Measurements from ENCODE around the gene NMNAT2.
"Not testable (repeated sequence)": the region's sequence is repeated elsewhere in the genome, so short reads cannot be mapped to it uniquely, and the experiment has no call there.

The NMNAT2 gene

DNA sequence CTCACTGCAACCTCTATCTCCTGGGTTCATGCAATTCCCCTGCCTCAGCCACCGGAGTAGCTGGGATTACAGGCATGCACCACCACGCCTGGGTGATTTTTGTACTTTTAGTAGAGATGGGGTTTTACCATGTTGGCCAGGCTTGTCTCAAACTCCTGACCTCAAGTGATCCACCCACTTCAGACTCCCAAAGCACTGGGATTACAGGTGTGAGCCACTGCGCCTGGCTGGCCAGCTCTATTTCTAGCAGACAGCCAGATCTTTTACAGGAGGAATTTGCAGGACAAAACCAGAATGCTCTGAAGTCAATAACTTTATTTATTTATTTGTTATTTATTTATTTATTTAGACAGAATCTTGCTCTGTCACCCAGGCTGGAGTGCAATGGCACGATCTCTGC is 144.2 kb downstream of the NMNAT2 start:
- FAIRE-seq; DNase-seq (ENCODE audit: insufficient read length, low spot score): not testable (repeated sequence)

GRCh38 chr1:183273300-183273699 is 144.9 kb downstream of the NMNAT2 start:
- DNase-seq (ENCODE audit: insufficient read length, low spot score): no peak
- FAIRE-seq: no peak

GRCh38 chr1:183272390-183272848 is 145.8 kb downstream of the NMNAT2 start:
- DNase-seq (ENCODE audit: insufficient read length, low spot score): peak; percentile 66
- no peak for FAIRE-seq

DNA sequence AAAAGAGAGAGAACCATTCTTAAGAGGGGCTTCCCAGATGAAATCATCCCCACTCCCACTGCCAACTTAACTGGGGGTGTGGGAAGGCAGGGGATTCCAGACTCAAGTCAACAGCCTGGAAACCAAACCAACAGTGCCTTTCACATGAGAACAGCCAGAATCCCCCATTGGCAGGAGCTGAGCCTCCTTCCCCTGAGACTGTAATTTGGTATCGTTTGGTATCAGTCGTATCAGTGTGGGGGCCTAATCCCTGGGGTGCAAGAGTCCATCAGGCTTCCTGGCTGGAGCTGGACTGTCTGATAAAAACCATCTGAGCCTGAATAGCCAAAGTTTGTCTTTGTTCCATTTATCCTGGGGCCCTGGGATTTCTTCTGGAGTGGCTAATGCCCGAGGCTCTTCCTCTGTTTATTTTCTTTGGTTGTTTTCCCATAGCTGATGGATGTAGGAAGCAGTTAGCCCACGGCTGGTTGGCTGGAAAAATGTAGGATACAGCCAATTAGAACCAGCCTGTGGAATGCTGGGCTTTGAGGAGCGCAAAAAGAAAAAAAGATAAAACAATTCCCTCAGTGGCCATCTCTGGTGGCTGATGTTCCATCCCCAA is 147.5 kb downstream of the NMNAT2 start:
- DNase-seq (ENCODE audit: insufficient read length, low spot score) (peak; percentile 67), FAIRE-seq (no peak)

- no peak for FAIRE-seq
- no peak for DNase-seq (ENCODE audit: insufficient read length, low spot score)
Measured at GRCh38 chr1:183267646-183268431, 150.3 kb downstream of the NMNAT2 start.

GRCh38 chr1:183263886-183264602 is 154.1 kb downstream of the NMNAT2 start:
- DNase-seq (ENCODE audit: insufficient read length, low spot score) (no peak), FAIRE-seq (no peak)

DNA sequence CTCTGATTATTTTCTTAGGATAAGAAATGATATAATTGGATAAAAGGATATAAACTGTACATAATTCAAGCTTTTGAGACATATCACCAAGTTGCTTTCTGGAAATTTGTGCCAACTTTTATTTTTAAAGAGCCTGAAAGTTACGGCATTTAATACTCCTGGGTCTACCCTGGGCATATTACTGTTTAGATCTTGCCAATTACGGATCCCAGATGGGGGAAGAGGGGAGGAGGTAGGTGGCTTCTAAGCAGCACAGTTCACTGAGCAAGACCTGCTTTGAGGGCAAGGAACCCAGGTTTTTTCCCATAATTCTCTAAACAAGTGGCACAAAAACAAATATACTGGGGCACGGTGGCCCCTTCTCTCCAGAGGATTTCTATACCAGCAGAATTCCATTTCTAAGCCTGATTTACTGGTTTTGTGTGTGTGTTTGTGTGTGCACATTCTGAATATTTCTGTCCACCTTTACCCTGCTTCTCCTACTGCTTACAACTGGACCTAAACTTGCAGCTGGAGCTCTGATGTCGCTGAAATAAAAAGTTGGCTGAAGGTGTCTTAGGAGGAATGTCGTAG is 155.5 kb downstream of the NMNAT2 start:
- DNase-seq (ENCODE audit: insufficient read length, low spot score) (no peak), FAIRE-seq (no peak)

GRCh38 chr1:183259924-183260323 is 158.3 kb downstream of the NMNAT2 start:
- no peak for DNase-seq (ENCODE audit: insufficient read length, low spot score)
- no peak for FAIRE-seq

DNA sequence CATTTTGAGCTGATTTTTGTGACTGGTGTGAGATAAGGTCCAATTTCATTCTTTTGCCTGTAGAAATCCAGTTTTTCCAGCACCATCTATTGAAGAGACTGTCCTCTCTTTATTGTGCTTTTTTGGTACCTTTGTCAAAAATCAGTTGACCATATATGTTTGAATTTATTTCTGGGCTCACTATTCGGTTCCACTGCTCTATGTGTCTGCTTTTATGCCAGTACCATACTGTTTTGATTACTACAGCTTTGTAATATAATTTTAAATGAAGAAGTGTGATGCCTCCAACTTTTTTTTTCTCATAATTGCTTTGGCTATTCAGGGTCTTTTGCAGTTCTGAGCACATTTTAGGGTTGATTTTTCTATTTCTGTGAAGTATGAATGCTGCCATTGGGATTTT is 163.1 kb downstream of the NMNAT2 start:
- DNase-seq (ENCODE audit: insufficient read length, low spot score) (no peak), FAIRE-seq (no peak)

DNA sequence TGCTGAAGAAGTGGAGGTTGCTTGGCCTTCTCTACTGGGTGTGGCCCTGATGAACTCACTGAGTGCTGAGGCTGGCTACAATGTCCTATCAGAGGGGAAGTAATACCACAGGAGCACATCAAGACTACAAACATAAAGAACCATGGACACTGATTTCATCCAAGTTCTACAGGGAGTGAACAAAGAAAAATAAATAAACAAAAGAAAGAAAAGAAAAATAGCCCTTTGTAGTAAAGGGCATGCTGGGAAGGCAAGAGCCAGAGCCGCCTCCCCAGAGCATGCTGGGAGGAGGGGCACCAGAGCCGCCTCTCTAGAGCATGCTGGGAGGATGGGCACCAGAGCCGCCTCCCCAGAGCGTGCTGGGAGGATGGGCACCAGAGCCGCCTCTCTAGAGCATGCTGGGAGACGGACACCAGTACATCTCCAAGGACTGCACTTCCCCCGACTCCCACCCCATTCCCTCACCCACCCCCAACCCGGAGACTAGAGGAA is 166.2 kb downstream of the NMNAT2 start:
- DNase-seq (ENCODE audit: insufficient read length, low spot score) (no peak), FAIRE-seq (no peak)

DNA sequence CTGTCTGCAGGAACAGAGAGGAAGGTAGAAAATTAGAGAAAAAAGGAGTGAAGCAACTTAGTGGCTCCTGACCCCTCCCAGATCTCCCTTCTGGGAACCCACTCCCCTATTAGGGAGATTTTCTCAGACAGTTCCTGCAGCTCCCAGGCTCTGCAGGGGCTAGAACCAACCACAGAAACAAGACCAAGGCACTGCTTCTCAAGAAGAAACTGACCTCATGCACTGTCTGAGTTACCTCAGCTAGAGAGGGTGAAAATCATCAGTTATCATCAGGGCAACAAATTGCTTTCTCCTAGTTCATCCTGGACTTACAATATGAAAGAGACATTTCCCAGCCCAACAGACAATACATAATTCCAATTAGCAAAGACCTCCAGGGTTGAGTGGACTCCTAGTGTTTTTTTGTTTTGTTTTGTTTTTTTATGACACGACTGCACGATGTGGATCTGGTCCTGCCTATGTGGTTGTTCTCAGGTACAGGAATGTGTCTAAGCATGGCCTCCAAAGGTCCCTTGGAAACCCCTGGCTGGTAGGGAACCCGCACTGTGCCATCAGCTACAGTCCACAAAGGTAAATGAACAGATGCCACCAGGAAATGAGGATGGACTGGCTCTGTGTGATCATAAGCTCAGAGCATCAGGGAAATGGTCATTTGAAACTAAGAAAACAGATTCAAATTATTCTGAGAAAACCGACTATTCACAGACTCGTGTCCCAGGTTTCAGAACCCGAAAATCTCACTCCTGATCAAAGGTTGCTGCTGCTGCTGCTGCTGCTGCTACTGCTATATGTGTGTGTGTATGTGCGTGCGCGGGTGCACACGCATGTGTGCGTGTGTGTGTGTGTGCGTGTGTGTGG is 166.8 kb downstream of the NMNAT2 start:
- no peak for FAIRE-seq
- no peak for DNase-seq (ENCODE audit: insufficient read length, low spot score)

GRCh38 chr1:183249941-183250452 is 168.2 kb downstream of the NMNAT2 start:
- FAIRE-seq: no peak

DNA sequence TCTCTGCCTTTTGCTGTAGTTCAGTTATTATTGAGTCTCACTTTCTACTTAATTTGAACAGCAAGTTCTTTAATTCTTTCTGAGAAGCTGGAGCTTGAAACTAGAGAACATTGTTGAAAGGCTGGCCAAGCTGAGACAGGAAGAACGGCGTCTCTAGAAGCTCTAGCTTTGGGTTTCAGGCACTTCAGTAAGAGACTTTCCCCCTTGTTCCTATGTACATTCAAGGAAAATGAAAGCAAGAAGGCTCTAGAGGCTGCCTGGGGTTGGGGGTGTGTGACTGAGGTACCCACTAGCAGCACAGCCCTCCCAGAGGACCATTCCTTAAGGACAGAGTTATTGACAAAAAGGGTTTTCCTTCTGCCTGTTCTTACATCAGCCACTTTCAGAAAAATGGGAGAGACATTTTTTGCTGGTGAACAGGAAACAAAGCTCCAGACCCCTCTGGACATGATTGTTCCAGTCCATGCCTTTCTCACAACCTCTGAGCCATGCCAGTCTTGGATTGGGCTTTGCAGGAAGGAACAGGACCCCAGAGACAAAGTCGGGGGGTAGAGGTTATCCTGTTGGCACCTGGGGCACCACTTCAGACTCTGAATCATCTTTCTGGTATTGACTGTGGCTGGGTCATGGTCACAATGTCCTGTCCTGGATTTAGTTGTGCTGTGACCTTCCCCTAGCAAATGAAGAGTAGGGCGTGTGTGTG is 169.0 kb downstream of the NMNAT2 start:
- FAIRE-seq (no peak), DNase-seq (ENCODE audit: insufficient read length, low spot score) (no peak)

More at GRCh38 chr1:183249941-183250452, 168.2 kb downstream of the NMNAT2 start:
- DNase-seq (ENCODE audit: insufficient read length, low spot score): no peak

- no peak for DNase-seq (ENCODE audit: insufficient read length, low spot score)
- FAIRE-seq: no peak
Measured at GRCh38 chr1:183247931-183248330, 170.2 kb downstream of the NMNAT2 start.

DNA sequence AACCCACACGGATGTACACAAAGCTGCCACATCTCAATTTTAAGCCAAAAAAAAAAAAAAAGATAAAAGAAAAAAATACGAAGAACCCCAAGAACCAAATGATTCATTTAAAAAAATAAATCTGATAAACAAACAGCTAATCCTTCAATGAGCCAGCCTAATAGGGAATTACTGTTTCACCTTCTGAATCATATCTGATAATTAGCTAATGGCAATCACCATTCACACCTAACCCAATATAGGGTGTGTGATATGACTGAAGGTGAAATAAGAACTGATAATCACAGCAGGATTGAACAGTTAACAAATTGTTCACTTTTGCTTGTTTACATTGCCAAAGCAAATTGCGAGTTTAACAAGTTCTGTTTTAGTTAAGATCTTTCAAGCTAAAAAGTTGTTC is 170.7 kb downstream of the NMNAT2 start:
- FAIRE-seq (no peak), DNase-seq (ENCODE audit: insufficient read length, low spot score) (no peak)

GRCh38 chr1:183247066-183247465 is 171.1 kb downstream of the NMNAT2 start:
- DNase-seq (ENCODE audit: insufficient read length, low spot score): no peak
- FAIRE-seq: no peak

DNA sequence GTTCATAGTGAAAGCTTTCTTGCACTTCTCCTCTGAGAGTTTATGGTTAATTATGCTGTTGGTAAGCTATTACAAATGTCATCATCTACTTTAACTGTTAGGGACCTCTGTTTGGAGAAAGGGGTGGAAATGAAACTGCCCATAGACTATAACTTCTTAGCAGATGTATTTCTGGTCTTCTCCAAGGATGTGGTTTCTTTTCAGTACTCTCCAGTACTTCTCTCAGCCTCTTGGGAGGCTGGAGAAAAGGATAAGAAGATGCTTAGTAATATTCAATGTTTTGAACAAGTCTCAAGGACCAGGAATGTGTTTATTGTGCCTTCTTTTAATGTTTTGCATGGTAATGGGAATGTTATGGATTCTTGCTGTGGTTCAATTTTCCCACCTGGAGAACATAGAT is 171.7 kb downstream of the NMNAT2 start:
- FAIRE-seq: no peak
- DNase-seq (ENCODE audit: insufficient read length, low spot score): no peak

DNA sequence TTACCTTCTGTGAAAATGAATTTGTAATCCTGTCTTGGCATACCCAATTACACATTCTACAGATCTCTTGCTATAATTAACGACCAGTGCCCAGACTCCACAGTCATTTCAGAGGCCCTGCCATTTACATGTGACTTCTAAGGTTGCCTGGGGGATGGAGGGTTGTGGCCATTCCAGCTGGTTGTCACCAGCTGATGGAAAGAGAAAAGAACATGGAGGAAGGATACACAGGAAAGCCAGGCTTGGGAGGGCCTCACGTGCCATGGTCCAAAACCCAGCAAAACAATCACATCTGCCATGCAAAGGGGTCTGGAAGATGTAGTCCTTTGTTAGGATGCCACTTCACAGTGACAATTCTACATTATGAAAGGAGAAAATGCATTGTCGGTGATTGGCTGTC is 172.8 kb downstream of the NMNAT2 start:
- DNase-seq (ENCODE audit: insufficient read length, low spot score): no peak
- FAIRE-seq: no peak

DNA sequence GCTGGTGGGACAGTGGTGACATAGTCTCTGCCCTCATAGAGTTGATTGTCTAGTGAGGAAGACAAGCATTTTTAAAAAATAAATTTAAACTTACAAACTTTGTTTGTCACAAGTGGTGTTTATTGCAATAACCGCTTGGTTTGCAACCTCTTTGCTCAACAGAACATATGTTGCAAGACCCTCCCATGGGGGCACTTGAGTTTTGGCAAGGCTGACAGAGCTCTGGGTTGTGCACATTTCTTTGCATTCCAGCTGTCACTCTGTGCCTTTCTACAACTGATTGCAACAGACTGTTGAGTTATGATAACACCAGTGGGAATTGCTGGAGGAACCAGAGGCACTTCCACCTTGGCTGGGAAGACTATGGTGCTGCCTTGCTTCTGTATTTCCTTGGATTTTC is 173.7 kb downstream of the NMNAT2 start:
- FAIRE-seq (no peak), DNase-seq (ENCODE audit: insufficient read length, low spot score) (no peak)
